A549 treated with RU486 at 1 μM for 4 hours (cell line): ENCODE results near the gene D2HGDH. TPM values are rescaled to one million over a fixed set of nuclear protein-coding genes. Genes with fewer than 3 reads are reported as not detected.

Experiments
- total RNA-seq: library from RNA; stranded (reverse); fragments of 200-300 nt; extraction: Qiagen RNA extraction; gene quantifications from 5 replicates; pipeline ENCODE4 v1.2.3, GENCODE V29; 2022; ENCODE audit warnings: low read depth

Gene D2HGDH
- 7.0 to 11.0 TPM (median 9.1 TPM) in 5 replicates for total RNA-seq

GRCh38 chr2:241734467-241735208, at the start of gene D2HGDH:
D2HGDH (plus strand) TSS chr2:241734630; CDS start chr2:241735225, 595 bp downstream.

GRCh38 chr2:241686650-241687425, 47.6 kb upstream of the D2HGDH start, which contains the start of gene DTYMK:
DTYMK (minus strand) TSS chr2:241686815; CDS start chr2:241686783, 32 bp downstream.

GRCh38 chr2:241701399-241702154, 32.9 kb upstream of the D2HGDH start, which contains the start of gene ING5:
ING5 (plus strand) TSS chr2:241702039; CDS start chr2:241702066, 27 bp downstream.

GRCh38 chr2:241776336-241777169, 42.1 kb downstream of the D2HGDH start, which contains the start of gene GAL3ST2:
GAL3ST2 (plus strand) TSS chr2:241776822; CDS start chr2:241776956, 134 bp downstream.

GRCh38 chr2:241808721-241809382, 74.4 kb downstream of the D2HGDH start, which contains the start of gene NEU4:
NEU4 (plus strand) TSS chr2:241809193; CDS start chr2:241814485, 5,292 bp downstream.

Other genes starting within 250 kb of the D2HGDH start
- gene STK25, start 226.0 kb upstream of the D2HGDH start, total RNA-seq, result 92.2 to 114 TPM (median 107 TPM) in 5 replicates
- gene BOK, start 175.9 kb upstream of the D2HGDH start, total RNA-seq, result 22.0 to 37.5 TPM (median 29.3 TPM) in 5 replicates
- gene THAP4, start 97.5 kb upstream of the D2HGDH start, total RNA-seq, result 61.7 to 88.3 TPM (median 82.6 TPM) in 5 replicates
- gene ATG4B, start 96.9 kb upstream of the D2HGDH start, total RNA-seq, result 51.3 to 73.6 TPM (median 53.1 TPM) in 5 replicates
- 115 to 148 TPM (median 137 TPM) in 5 replicates for gene DTYMK, start 47.8 kb upstream of the D2HGDH start, total RNA-seq
- gene ING5, start 32.6 kb upstream of the D2HGDH start, total RNA-seq, result 20.4 to 24.2 TPM (median 23.6 TPM) in 5 replicates
- 0.10 to 0.36 TPM (median 0.23 TPM) in 4 of 5 replicates, not detected in the other for gene GAL3ST2, start 42.2 kb downstream of the D2HGDH start, total RNA-seq
- gene NEU4, start 74.6 kb downstream of the D2HGDH start, total RNA-seq, result 0.13 to 0.34 TPM (median 0.18 TPM) in 4 of 5 replicates, not detected in the other
- not detected in 5 replicates for gene PDCD1, start 124.3 kb downstream of the D2HGDH start, total RNA-seq
- gene RTP5, start 135.1 kb downstream of the D2HGDH start, total RNA-seq, result not detected in 5 replicates